Measurements from ENCODE around the gene SYTL3. TPM values are rescaled to one million over a fixed set of nuclear protein-coding genes. Genes with fewer than 3 reads are reported as not detected.

The SYTL3 gene
- total and polyA plus RNA-seq, 2 of the 8 experiments (the other 6 are each of a cell fraction or from before 2014, with no cell fraction given), result 0.27 to 0.99 TPM

DNA sequence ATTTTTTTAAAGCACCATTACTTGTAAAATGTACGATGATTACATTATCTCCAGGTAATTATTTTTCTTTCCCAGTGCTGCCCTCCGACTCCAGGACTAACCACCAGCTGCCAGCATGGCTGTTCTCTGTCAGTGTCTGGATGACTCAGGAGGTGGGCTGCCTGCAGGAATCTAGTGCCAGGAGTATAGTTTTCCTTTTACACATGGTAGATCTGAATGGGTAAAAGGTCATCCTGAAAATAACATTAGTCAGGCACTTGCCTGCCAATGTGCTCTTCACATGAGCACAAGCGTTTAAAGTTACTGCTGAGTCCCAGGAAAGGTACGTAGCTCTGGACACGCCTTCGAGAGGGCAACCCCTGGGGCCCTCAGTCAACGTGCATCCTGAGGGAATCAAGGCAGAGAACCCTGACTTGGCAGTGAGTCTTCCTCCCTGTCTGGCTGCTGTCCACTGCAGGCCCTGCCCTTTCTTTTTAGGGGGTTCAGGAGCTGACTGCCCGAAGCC is 7.7 kb upstream of the SYTL3 start (continued):
- TF ChIP-seq CBX8 (IDR thresholded peaks at IDR 0.05; ENCODE audit: borderline replicate concordance, low read depth, low read length) (no peak), TBP (IDR thresholded peaks at IDR 0.05; ENCODE audit: low read depth, low read length) (no peak), RXRA (IDR thresholded peaks at IDR 0.05; ENCODE audit: insufficient read depth, low read depth, low read length) (no peak), JUN (IDR thresholded peaks at IDR 0.05; ENCODE audit: low read depth, low read length) (no peak)
- TF ChIP-seq, protein P1, sequence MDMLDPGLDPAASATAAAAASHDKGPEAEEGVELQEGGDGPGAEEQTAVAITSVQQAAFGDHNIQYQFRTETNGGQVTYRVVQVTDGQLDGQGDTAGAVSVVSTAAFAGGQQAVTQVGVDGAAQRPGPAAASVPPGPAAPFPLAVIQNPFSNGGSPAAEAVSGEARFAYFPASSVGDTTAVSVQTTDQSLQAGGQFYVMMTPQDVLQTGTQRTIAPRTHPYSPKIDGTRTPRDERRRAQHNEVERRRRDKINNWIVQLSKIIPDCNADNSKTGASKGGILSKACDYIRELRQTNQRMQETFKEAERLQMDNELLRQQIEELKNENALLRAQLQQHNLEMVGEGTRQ (IDR thresholded peaks at IDR 0.05; ENCODE audit: low read length), result no peak
